ENCODE data around the gene HHIPL1.

HHIPL1 gene

GRCh38 chr14:99713972-99714371 lies 69.0 kb downstream of the HHIPL1 start:
- Histone ChIP-seq H3K27me3 (ENCODE audit: insufficient read depth, poor library complexity, severe bottlenecking) (peaks cover 10% of the 10 kb centered on the region), H3K27ac (replicated peaks) (no peak overlapping the region), H3K4me3 (replicated peaks; ENCODE audit: insufficient read depth, low read length) (no peak overlapping the region)
- TF ChIP-seq GABPA (IDR thresholded peaks at IDR 0.05; ENCODE audit: low read depth): no peak
- TF ChIP-seq POLR2AphosphoS5 (IDR thresholded peaks at IDR 0.05; ENCODE audit: low read depth): no peak
- TF ChIP-seq SPI1 (IDR thresholded peaks at IDR 0.05; ENCODE audit: borderline replicate concordance, low read depth): no peak
- no peak for TF ChIP-seq REST (IDR thresholded peaks at IDR 0.05; ENCODE audit: insufficient replicate concordance, low read depth)
- TF ChIP-seq, protein P1, sequence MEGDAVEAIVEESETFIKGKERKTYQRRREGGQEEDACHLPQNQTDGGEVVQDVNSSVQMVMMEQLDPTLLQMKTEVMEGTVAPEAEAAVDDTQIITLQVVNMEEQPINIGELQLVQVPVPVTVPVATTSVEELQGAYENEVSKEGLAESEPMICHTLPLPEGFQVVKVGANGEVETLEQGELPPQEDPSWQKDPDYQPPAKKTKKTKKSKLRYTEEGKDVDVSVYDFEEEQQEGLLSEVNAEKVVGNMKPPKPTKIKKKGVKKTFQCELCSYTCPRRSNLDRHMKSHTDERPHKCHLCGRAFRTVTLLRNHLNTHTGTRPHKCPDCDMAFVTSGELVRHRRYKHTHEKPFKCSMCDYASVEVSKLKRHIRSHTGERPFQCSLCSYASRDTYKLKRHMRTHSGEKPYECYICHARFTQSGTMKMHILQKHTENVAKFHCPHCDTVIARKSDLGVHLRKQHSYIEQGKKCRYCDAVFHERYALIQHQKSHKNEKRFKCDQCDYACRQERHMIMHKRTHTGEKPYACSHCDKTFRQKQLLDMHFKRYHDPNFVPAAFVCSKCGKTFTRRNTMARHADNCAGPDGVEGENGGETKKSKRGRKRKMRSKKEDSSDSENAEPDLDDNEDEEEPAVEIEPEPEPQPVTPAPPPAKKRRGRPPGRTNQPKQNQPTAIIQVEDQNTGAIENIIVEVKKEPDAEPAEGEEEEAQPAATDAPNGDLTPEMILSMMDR (IDR thresholded peaks at IDR 0.05; ENCODE audit: insufficient read depth, low read length): no peak
- no peak for DNase-seq (ENCODE audit: low read depth in 1 of 2, low spot score in 1 of 2)

GRCh38 chr14:99715266-99716000 lies 70.5 kb downstream of the HHIPL1 start:
- TF ChIP-seq GABPA (IDR thresholded peaks at IDR 0.05; ENCODE audit: low read depth): no peak
- no peak for TF ChIP-seq SPI1 (IDR thresholded peaks at IDR 0.05; ENCODE audit: borderline replicate concordance, low read depth)
- TF ChIP-seq, protein P1 (IDR thresholded peaks at IDR 0.05; ENCODE audit: insufficient read depth, low read length): no peak
- no peak for TF ChIP-seq REST (IDR thresholded peaks at IDR 0.05; ENCODE audit: insufficient replicate concordance, low read depth)
- TF ChIP-seq POLR2AphosphoS5 (IDR thresholded peaks at IDR 0.05; ENCODE audit: low read depth): no peak
- Histone ChIP-seq H3K27ac (replicated peaks) (no peak overlapping the region), H3K4me3 (replicated peaks; ENCODE audit: insufficient read depth, low read length) (no peak overlapping the region), H3K27me3 (ENCODE audit: insufficient read depth, poor library complexity, severe bottlenecking) (peaks cover 10% of the 10 kb centered on the region)
- DNase-seq (ENCODE audit: low read depth in 1 of 2, low spot score in 1 of 2): no peak

DNA sequence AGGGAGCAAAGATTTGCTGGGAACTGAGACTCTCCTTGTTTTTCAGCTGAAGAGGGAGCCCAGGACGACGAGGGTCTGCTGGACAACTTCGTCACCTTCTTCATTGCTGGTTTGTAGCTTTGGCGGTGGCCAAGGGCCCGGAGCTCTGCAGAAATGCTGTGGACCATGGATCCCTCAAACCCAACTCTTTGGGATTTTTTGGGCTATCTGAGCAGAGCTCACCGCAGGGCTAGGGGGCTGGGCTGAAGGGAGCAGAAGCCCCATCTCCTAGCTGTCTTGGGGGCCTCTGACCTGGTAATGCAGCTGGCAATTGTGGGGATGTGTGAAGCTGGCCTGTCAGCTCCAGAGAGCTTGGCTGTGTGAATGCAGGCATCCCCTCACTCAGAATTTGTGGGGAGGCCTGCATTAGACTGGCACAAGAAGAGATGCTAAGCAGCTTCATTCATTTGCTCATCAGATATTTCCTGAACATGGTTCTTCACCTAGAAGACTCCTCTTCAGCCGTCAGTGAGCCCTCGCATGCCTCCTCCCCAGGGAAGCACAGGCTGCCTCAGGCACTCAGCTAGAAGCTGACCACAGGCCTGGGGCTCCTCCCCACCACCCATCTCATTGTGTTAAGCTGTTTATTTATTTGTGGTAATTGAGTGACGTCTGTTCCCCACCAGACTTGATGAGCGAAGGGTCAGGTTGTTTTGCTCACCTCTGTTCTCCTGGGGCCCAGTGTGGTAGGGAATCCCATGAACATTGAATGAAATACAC lies 71.3 kb downstream of the HHIPL1 start:
- Histone ChIP-seq H3K27ac (replicated peaks) (no peak overlapping the region), H3K27me3 (ENCODE audit: insufficient read depth, poor library complexity, severe bottlenecking) (peaks cover 7% of the 10 kb centered on the region), H3K4me3 (replicated peaks; ENCODE audit: insufficient read depth, low read length) (no peak overlapping the region)
- no peak for DNase-seq (ENCODE audit: low read depth in 1 of 2, low spot score in 1 of 2)
- TF ChIP-seq SPI1 (IDR thresholded peaks at IDR 0.05; ENCODE audit: borderline replicate concordance, low read depth): no peak
- TF ChIP-seq REST (IDR thresholded peaks at IDR 0.05; ENCODE audit: insufficient replicate concordance, low read depth): no peak
- TF ChIP-seq GABPA (IDR thresholded peaks at IDR 0.05; ENCODE audit: low read depth): no peak
- TF ChIP-seq, protein P1 (IDR thresholded peaks at IDR 0.05; ENCODE audit: insufficient read depth, low read length): no peak
- no peak for TF ChIP-seq POLR2AphosphoS5 (IDR thresholded peaks at IDR 0.05; ENCODE audit: low read depth)
